Measurements from ENCODE around the gene IGSF23. TPM values are rescaled to one million over a fixed set of nuclear protein-coding genes. Genes with fewer than 3 reads are reported as not detected.
"Not testable (repeated sequence)": the region's sequence is repeated elsewhere in the genome, so short reads cannot be mapped to it uniquely, and the experiment has no call there.

Gene IGSF23
- polyA plus RNA-seq, 3 donors = 0.23 to 0.46 (median 0.44) TPM

- H3K27me3 Mint-ChIP-seq (ENCODE audit: low read depth in 3 of 3) = peaks cover 4 to 7% (median 5%) of the 10 kb centered on the region in 3 donors
Observed at GRCh38 chr19:44628793-44629192, 15.4 kb downstream of the IGSF23 start.

GRCh38 chr19:44631611-44632010 is 18.2 kb downstream of the IGSF23 start:
- H3K36me3 ChIP-seq (replicated peaks in 1 of 2; ENCODE audit: control insufficient read depth in 1 of 2, insufficient read depth in 2 of 2, low read length in 2 of 2); H3K4me3 ChIP-seq (replicated peaks in 1 of 3; ENCODE audit: low read depth in 2 of 3, low read length in 3 of 3); H3K4me3 Mint-ChIP-seq; H3K4me2 ChIP-seq (replicated peaks; ENCODE audit: extremely low read depth, low read length, poor library complexity, severe bottlenecking); DNase-seq; H3K9me3 Mint-ChIP-seq; H3K9me3 ChIP-seq (replicated peaks in 1 of 2; ENCODE audit: control insufficient read depth in 1 of 2, insufficient read depth in 1 of 2, low read length in 2 of 2); H3K27ac ChIP-seq (ENCODE audit: low read depth in 1 of 2, low read length in 2 of 2); H3K9ac ChIP-seq (ENCODE audit: insufficient read depth, low read length, poor library complexity, severe bottlenecking); H3K79me2 ChIP-seq (ENCODE audit: insufficient read depth, low read length); H3K27me3 ChIP-seq (ENCODE audit: control insufficient read depth in 2 of 2, insufficient read depth in 2 of 2, low read length in 2 of 2); H3K27me3 Mint-ChIP-seq (ENCODE audit: low read depth in 3 of 3); H4K20me1 ChIP-seq (ENCODE audit: insufficient read depth, low read length); H3K27ac Mint-ChIP-seq; H2AFZ ChIP-seq (ENCODE audit: insufficient read depth, low read depth, low read length, poor library complexity, severe bottlenecking); intact Hi-C loops (cut with micrococcal nuclease); H3K36me3 Mint-ChIP-seq: not testable (repeated sequence)
- WGBS (ENCODE audit: insufficient coverage) = 73% methylated on average over 2 of the region's 8 CpGs
- peaks cover 21% of the 10 kb centered on the region for H3K4me1 Mint-ChIP-seq
- peaks cover 15 to 17% of the 10 kb centered on the region in 2 donors for H3K4me1 ChIP-seq (ENCODE audit: control insufficient read depth in 1 of 2, insufficient read depth in 2 of 2, low read length in 2 of 2)

More at GRCh38 chr19:44628793-44629192, 15.4 kb downstream of the IGSF23 start:
- H3K4me2 ChIP-seq (replicated peaks; ENCODE audit: extremely low read depth, low read length, poor library complexity, severe bottlenecking) = no peak overlapping the region
- DNase-seq = no peak
- no peaks in the 10 kb centered on the region for H3K36me3 Mint-ChIP-seq
- no peak for TF ChIP-seq CTCF (IDR thresholded peaks at IDR 0.05)
- H3K4me3 ChIP-seq (replicated peaks in 1 of 3; ENCODE audit: low read depth in 2 of 3, low read length in 3 of 3) = no peak overlapping the region
- no peaks in the 10 kb centered on the region for H3K36me3 ChIP-seq (replicated peaks in 1 of 2; ENCODE audit: control insufficient read depth in 1 of 2, insufficient read depth in 2 of 2, low read length in 2 of 2)
- 97% methylated on average over 3 of the region's 3 CpGs for WGBS (ENCODE audit: insufficient coverage)
- H4K20me1 ChIP-seq (ENCODE audit: insufficient read depth, low read length) = no peaks in the 10 kb centered on the region
- no peaks in the 10 kb centered on the region for H3K79me2 ChIP-seq (ENCODE audit: insufficient read depth, low read length)
- H3K9me3 Mint-ChIP-seq = peaks cover 3 to 14% (median 6%) of the 10 kb centered on the region in 7 donors
- peak overlapping the region in 1 of 7 donors; percentile 75 for H3K27ac Mint-ChIP-seq
- peaks cover 0 to 5% of the 10 kb centered on the region in 2 donors for H3K9me3 ChIP-seq (replicated peaks in 1 of 2; ENCODE audit: control insufficient read depth in 1 of 2, insufficient read depth in 1 of 2, low read length in 2 of 2)
- H3K4me3 Mint-ChIP-seq = no peak overlapping the region
- H3K4me1 ChIP-seq (ENCODE audit: control insufficient read depth in 1 of 2, insufficient read depth in 2 of 2, low read length in 2 of 2) = peaks cover 10 to 13% of the 10 kb centered on the region in 2 donors
- no peak overlapping the region for H3K9ac ChIP-seq (ENCODE audit: insufficient read depth, low read length, poor library complexity, severe bottlenecking)
- H3K27ac ChIP-seq (ENCODE audit: low read depth in 1 of 2, low read length in 2 of 2) = no peak overlapping the region
- no peak overlapping the region for H2AFZ ChIP-seq (ENCODE audit: insufficient read depth, low read depth, low read length, poor library complexity, severe bottlenecking)
- H3K4me1 Mint-ChIP-seq = peaks cover 9% of the 10 kb centered on the region
- no peaks in the 10 kb centered on the region for H3K27me3 ChIP-seq (ENCODE audit: control insufficient read depth in 2 of 2, insufficient read depth in 2 of 2, low read length in 2 of 2)
- intact Hi-C loops (cut with micrococcal nuclease) = no loop called here

GRCh38 chr19:44634058-44634457 is 20.7 kb downstream of the IGSF23 start:
- peaks cover 29% of the 10 kb centered on the region for H3K4me1 Mint-ChIP-seq
- H3K9ac ChIP-seq (ENCODE audit: insufficient read depth, low read length, poor library complexity, severe bottlenecking); H4K20me1 ChIP-seq (ENCODE audit: insufficient read depth, low read length); H3K4me3 Mint-ChIP-seq; H3K27me3 ChIP-seq (ENCODE audit: control insufficient read depth in 2 of 2, insufficient read depth in 2 of 2, low read length in 2 of 2); H2AFZ ChIP-seq (ENCODE audit: insufficient read depth, low read depth, low read length, poor library complexity, severe bottlenecking); H3K27me3 Mint-ChIP-seq (ENCODE audit: low read depth in 3 of 3); H3K27ac Mint-ChIP-seq; H3K4me3 ChIP-seq (replicated peaks in 1 of 3; ENCODE audit: low read depth in 2 of 3, low read length in 3 of 3); H3K4me2 ChIP-seq (replicated peaks; ENCODE audit: extremely low read depth, low read length, poor library complexity, severe bottlenecking); H3K79me2 ChIP-seq (ENCODE audit: insufficient read depth, low read length); H3K36me3 Mint-ChIP-seq; intact Hi-C loops (cut with micrococcal nuclease); H3K27ac ChIP-seq (ENCODE audit: low read depth in 1 of 2, low read length in 2 of 2); H3K9me3 Mint-ChIP-seq; H3K9me3 ChIP-seq (replicated peaks in 1 of 2; ENCODE audit: control insufficient read depth in 1 of 2, insufficient read depth in 1 of 2, low read length in 2 of 2); H3K36me3 ChIP-seq (replicated peaks in 1 of 2; ENCODE audit: control insufficient read depth in 1 of 2, insufficient read depth in 2 of 2, low read length in 2 of 2); DNase-seq: not testable (repeated sequence)
- WGBS (ENCODE audit: insufficient coverage) = 80% methylated on average over 4 of the region's 5 CpGs
- peaks cover 21 to 25% of the 10 kb centered on the region in 2 donors for H3K4me1 ChIP-seq (ENCODE audit: control insufficient read depth in 1 of 2, insufficient read depth in 2 of 2, low read length in 2 of 2)
